ENCODE data around the gene CZIB.
"Not testable (repeated sequence)": the region's sequence is repeated elsewhere in the genome, so short reads cannot be mapped to it uniquely, and the experiment has no call there.

Gene CZIB

GRCh38 chr1:53188099-53188498, 32.3 kb downstream of the CZIB start:
- no peak for DNase-seq

- no peak for DNase-seq
Measured at GRCh38 chr1:53187401-53187800, 33.0 kb downstream of the CZIB start.

GRCh38 chr1:53186533-53186932, 33.9 kb downstream of the CZIB start:
- no peak for DNase-seq

- not testable (repeated sequence) for DNase-seq
Measured at GRCh38 chr1:53185955-53186297, 34.5 kb downstream of the CZIB start.

- DNase-seq, result no peak
Measured at GRCh38 chr1:53183095-53183990, 37.1 kb downstream of the CZIB start.

- no peak for DNase-seq
Measured at GRCh38 chr1:53182716-53183094, 37.7 kb downstream of the CZIB start.

DNA sequence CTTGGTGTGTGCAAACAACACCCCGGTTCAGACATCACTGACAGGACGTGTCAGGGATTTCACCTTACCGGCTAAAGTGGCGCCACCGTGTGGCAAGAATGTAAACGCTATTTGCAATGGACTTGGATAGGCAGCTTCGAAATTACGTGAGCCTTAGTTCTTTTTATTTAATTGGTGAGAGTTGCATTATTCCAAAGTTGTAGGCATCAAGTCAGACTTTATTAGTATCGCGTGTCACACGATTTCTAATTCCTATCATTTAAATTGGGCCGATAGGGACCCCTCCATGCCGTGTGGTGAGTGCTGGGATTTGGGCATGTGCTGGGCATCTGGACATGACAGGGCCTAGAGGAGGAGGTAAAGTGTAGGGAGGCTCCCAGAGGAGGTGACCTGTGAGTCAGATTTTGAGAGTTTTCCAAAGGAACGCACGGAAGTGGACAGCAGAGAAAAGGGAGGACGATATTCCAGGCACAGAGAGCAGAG, 38.3 kb downstream of the CZIB start:
- DNase-seq, result peak; percentile 4 to 49

DNA sequence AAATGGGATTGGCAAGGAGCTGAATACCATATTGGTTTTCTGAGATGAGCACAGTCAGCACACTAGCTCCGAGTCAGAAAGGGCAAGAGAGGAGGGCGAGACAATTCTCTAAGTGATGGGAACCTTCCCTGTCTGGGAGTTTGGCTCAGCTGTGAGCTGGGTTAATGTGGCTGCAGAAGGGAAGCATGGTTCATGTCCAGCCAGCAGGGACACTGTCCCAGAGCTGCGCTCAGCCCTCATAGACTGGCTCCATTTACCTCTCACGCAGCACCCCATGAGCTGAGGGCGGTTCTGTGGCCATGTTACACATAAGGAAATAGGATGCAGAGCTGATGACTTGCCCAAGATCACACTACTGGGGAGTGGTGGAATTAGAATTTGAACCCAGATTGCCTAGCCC, 39.5 kb downstream of the CZIB start:
- no peak for DNase-seq

GRCh38 chr1:53180226-53180625, 40.2 kb downstream of the CZIB start:
- DNase-seq, result no peak

DNA sequence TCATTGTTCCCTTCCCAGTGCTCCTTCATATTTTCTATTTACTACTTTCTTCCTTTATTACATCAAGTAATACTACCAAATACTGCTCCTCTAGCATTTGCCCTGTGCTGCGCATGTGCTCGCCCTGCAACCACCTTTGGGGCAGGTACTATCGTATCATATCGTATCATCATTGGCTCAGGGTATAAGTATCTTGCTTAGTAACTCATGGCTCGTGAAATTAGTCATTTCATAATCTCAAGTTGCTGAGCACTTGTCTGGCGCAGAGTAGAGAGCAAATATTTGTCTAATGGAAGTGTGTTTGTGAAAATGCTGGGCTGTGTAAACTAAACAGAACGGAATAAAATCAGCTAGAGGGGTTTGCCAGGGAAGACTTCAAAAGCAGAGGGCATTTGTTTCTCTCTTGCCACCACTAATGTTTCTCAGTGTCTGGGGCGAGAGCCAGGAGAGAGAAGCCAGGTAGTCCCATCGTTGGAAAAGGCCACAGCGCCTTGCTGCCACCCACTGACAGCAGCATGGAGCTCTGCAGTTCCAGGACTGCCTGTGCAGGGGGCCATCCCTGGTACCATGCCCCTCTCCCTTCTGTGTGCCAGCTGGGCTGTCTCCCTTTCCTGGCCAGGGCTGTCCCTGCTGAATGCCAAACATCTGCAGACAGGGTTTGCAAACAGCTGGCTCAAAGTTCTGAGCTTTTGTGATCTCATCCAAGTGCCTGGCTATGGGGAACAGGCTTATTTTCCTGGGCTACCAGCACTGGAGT, 43.8 kb downstream of the CZIB start:
- DNase-seq, result no peak

- DNase-seq, result no peak
Measured at GRCh38 chr1:53174971-53175913, 45.2 kb downstream of the CZIB start.

DNA sequence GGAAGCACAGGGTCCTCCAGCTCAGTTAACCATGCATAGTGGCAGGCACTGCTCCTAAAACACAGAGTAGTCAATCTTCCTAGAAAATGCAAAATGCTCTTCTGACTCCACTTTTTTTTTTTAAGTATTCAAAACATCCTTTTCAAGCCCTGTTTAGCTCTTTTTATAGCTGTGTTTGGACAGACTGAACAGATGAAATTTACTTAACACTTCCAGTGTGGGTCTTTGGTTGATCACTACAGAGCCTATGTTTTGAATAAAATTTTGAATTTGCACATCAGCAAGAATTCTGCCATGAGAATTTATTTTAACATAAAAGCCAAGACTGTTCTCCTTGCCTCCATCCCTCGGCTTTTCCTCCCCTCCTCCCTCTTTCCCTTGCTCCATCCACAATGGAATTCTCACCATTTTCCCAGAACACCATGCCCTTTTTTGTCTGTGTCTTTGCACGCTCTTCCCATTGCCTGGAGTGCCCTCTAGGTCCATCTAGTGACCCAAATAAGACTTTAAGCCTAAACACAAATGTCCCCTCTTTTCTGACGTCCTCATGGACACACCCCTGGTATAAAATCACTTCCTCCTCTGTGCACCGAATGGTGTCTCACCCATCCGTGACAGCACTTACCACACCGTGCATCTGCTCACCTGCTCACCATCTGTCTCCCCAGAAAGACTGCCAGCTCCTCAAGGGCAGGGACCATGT, 47.9 kb downstream of the CZIB start:
- peak in 1 of 2 experiments; percentile 5 for DNase-seq

DNA sequence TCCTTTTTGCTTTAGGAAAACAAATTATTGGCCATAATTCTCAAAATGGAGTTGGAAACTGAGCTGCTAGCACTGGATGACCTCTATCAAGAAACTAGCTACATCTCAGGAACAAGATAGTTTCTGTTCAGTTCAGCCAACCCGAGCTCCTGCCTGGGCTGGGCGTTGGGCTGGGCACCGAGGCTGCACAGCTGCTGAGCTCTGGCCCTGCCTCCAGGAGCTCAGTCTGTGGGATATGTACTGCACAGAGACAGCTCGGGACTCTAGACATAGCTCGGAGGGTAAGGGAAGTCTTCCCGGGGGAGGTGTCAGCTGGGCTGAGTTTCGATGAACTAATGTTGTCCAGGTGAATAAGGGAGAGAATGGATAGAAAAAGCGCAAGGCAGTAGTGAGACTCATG, 53.5 kb downstream of the CZIB start:
- no peak for DNase-seq

DNA sequence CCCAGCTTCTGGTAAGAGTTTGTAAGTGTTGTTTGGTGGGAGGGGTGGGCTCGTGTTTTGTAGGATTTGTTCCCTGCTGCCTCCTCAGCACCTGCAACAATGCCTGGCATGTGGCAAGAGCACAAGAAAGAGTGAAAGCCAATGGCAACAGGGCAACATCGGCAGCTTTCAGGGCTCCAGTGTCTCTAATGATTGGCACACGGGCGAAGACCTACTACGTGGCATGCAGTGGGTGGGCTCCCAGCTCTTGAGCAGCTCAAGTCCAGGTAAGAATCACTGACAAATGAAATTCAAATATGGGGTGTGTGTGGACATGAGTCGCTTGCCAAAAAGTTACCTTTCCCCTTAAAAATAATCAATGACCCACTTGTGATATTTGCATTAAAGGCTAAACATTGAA, 54.1 kb downstream of the CZIB start:
- no peak for DNase-seq

DNA sequence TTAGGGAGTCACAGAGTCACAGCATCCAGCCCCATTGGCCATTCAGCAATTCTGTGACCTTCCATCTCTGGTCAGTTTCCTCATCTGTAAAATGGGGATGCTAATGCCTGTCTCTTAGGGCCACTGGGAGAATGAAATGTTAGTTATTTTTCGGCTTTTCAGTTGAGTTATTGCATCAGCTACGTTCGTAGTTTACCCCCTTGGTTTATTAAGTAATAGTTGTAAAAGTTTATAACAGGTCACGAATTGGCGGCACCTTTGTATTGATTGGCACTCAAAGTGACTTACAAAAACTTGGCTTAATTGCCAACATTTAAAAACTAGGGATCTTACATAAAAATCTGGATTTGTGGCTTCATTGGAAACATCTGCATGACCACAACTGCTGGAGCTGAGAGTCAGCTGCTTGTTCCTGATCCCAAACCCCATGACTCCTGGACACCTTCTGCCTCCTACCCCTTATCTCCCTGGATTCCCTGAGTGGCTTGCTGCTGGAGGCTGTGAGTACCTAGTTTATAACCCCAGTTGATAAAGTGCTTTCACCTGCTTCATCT, 54.9 kb downstream of the CZIB start:
- no peak for DNase-seq
